HepG2 (cell line): ENCODE data around the gene ANKRD40. TPM values are rescaled to one million over a fixed set of nuclear protein-coding genes. Genes with fewer than 3 reads are reported as not detected.

Experiments
- ATAC-seq: fragments of 200-7000 bp; cut with Tn5 transposase; 3 replicates; pipeline ENCODE4 v1.9.1; 2020; ENCODE audit warnings: mild to moderate bottlenecking, moderate library complexity
- BruUV-seq: library from RNA; stranded (reverse); fragments of 400-500 nt; replicated peaks from 2 replicates; lab custom pipeline; 2021; lab: Mats Ljungman, UMichigan
- CTCF ChIA-PET: fragments of 300-600 bp; formaldehyde crosslinking; extraction: SDS; loops from one replicate; lab custom pipeline; 2021; ENCODE audit warnings: low total read pairs, inconsistent platforms, low intra/inter-chr PET ratio; lab: Yijun Ruan, JAX
- POLR2A ChIA-PET: fragments of 350-600 bp; sonication (Branson Sonifier 250); formaldehyde crosslinking; loops from one replicate; lab custom pipeline; 2020; ENCODE audit warnings: antibody characterized with exemption, inconsistent platforms; lab: Yijun Ruan, JAX
- DNase-seq: peaks from one replicate; pipeline ENCODE4 v3.0.0-alpha.2; 2015; ENCODE audit warnings: low spot score
- FAIRE-seq: peaks from 3 replicates; lab custom pipeline; 2011; peaks lifted over from hg19 to GRCh38; lab: Jason Lieb, UNC
- H2AFZ ChIP-seq: one replicate; pipeline ENCODE4 v1.6.1; 2011; ENCODE audit warnings: low read length, inconsistent platforms
- H3K27ac ChIP-seq: fragments of 300-600 bp; 3 replicates; pipeline ENCODE4 v1.8.0; 2011; ENCODE audit warnings: mixed run types, mild to moderate bottlenecking, mixed read lengths, low read length, inconsistent platforms; ENCODE audit not compliant: insufficient read depth; ENCODE audit errors: extremely low read length
- H3K27me3 ChIP-seq, 2 experiments: fragments of 200-600 bp in 1 of 2; 2 replicates in 1 of 2; 3 replicates in 1 of 2; pipeline versions ENCODE4 v1.6.0 to v1.8.0; 2011; ENCODE audit warnings: low read length in 2 of 2, mild to moderate bottlenecking in 2 of 2, moderate library complexity in 2 of 2, inconsistent platforms in 1 of 2; ENCODE audit not compliant: insufficient read depth in 2 of 2, control insufficient read depth in 1 of 2
- H3K36me3 ChIP-seq, 2 experiments: fragments of 200-600 bp in 1 of 2; replicated peaks in 1 of 2; 2 replicates in 1 of 2; 3 replicates in 1 of 2; pipeline versions ENCODE4 v1.5.1 to v1.8.0; 2011; ENCODE audit warnings: low read length in 2 of 2, inconsistent platforms in 1 of 2; ENCODE audit not compliant: insufficient read depth in 2 of 2, control insufficient read depth in 1 of 2
- H3K4me1 ChIP-seq: 2 replicates; pipeline ENCODE4 v1.5.1; 2012; ENCODE audit warnings: low read length, inconsistent platforms; ENCODE audit not compliant: insufficient read depth
- H3K4me2 ChIP-seq: 2 replicates; pipeline ENCODE4 v1.6.0; 2011; ENCODE audit warnings: low read depth, low read length, inconsistent platforms
- H3K4me3 ChIP-seq, 3 experiments: fragments of 200-600 bp in 1 of 3; sonication (generic), shearing (Covaris generic) in 1 of 3; replicated peaks in 1 of 3; 2 replicates each; pipeline ENCODE4 v1.5.1; 2011 to 2016; ENCODE audit warnings: low read length in 3 of 3, inconsistent platforms in 2 of 3, low read depth in 2 of 3, mild to moderate bottlenecking in 2 of 3, control low read depth in 1 of 3, mixed read lengths in 1 of 3; ENCODE audit not compliant: insufficient read depth in 1 of 3
- H3K79me2 ChIP-seq: one replicate; pipeline ENCODE4 v1.6.1; 2011; ENCODE audit warnings: low read length, inconsistent platforms; ENCODE audit not compliant: insufficient read depth
- H3K9ac ChIP-seq: 2 replicates; pipeline ENCODE4 v1.6.0; 2011; ENCODE audit warnings: mild to moderate bottlenecking, low read depth, low read length, inconsistent platforms; ENCODE audit not compliant: insufficient read depth
- H3K9me3 ChIP-seq: 2 replicates; pipeline ENCODE4 v1.5.1; 2012; ENCODE audit warnings: mild to moderate bottlenecking, low read length
- H4K20me1 ChIP-seq: 2 replicates; pipeline ENCODE4 v1.6.0; 2011; ENCODE audit warnings: inconsistent platforms, mild to moderate bottlenecking, low read length, moderate library complexity; ENCODE audit not compliant: insufficient read depth
- AGO1 ChIP-seq: fragments of 200-400 bp; formaldehyde crosslinking; IDR thresholded peaks from 2 replicates; pipeline ENCODE4 v1.6.1; 2017; ENCODE audit warnings: mild to moderate bottlenecking, low read depth, low read length, moderate library complexity; ENCODE audit not compliant: poor library complexity, severe bottlenecking
- ATAD3A ChIP-seq: sonication (generic); formaldehyde crosslinking; IDR thresholded peaks from 2 replicates; pipeline ENCODE4 v1.4.0; 2020; ENCODE audit warnings: missing genetic modification reagents
- BRCA1 ChIP-seq: sonication (generic); formaldehyde crosslinking; IDR thresholded peaks from 2 replicates; pipeline ENCODE4 v1.4.0; 2020; ENCODE audit warnings: missing genetic modification reagents
- FOXA1 ChIP-seq, 2 experiments: fragments of 450-650 bp in 1 of 2; sonication (generic) in 1 of 2; formaldehyde crosslinking in 1 of 2; IDR thresholded peaks; 2 replicates each; pipeline versions ENCODE4 v1.4.0 to v1.6.1; 2016 to 2020; ENCODE audit warnings: missing genetic modification reagents in 1 of 2
- KDM3A ChIP-seq: IDR thresholded peaks from 2 replicates; pipeline ENCODE4 v1.6.1; 2018; ENCODE audit warnings: low read depth, missing compliant biosample characterization
- KLF11 ChIP-seq: IDR thresholded peaks from 2 replicates; pipeline ENCODE4 v1.6.1; 2016; ENCODE audit warnings: missing compliant biosample characterization
- MYNN ChIP-seq: sonication (generic); formaldehyde crosslinking; IDR thresholded peaks from 2 replicates; pipeline ENCODE4 v1.4.0; 2020; ENCODE audit warnings: mild to moderate bottlenecking, low read depth, missing genetic modification reagents
- NFIC ChIP-seq: IDR thresholded peaks from 2 replicates; pipeline ENCODE4 v1.6.1; 2012; ENCODE audit warnings: mild to moderate bottlenecking, low read length, inconsistent platforms
- PHF20 ChIP-seq: sonication (generic); formaldehyde crosslinking; IDR thresholded peaks from 2 replicates; pipeline ENCODE4 v1.5.0; 2020; ENCODE audit warnings: mild to moderate bottlenecking, missing genetic modification reagents
- PHF8 ChIP-seq: sonication (generic); formaldehyde crosslinking; IDR thresholded peaks from 2 replicates; pipeline ENCODE4 v1.5.0; 2020; ENCODE audit warnings: missing genetic modification reagents
- ZFY ChIP-seq: sonication (generic); formaldehyde crosslinking; IDR thresholded peaks from 2 replicates; pipeline ENCODE4 v1.4.0; 2020; ENCODE audit warnings: missing genetic modification reagents
- ZIK1 ChIP-seq: sonication (generic); formaldehyde crosslinking; IDR thresholded peaks from 2 replicates; pipeline ENCODE4 v1.5.0; 2020; ENCODE audit warnings: mild to moderate bottlenecking, low read depth, missing genetic modification reagents, borderline replicate concordance
- ZNF180 ChIP-seq: sonication (generic); formaldehyde crosslinking; IDR thresholded peaks from 2 replicates; pipeline ENCODE4 v1.4.0; 2020; ENCODE audit warnings: low read depth, missing genetic modification reagents, borderline replicate concordance
- ZNF768 ChIP-seq: sonication (generic); formaldehyde crosslinking; IDR thresholded peaks from 2 replicates; pipeline ENCODE4 v1.4.0; 2020; ENCODE audit warnings: missing genetic modification reagents
- WGBS: methylation state at CpG from one replicate; pipeline ENCODE4 v1.1.6; 2017; ENCODE audit warnings: low lambda C conversion rate; 5-methylcytosine and 5-hydroxymethylcytosine counted together
- in situ Hi-C: cut with HindIII; loops from 2 replicates; pipeline ENCODE4 v1.10.0; 2017; ENCODE audit warnings: low pct_unique_long_range_greater_than_20kb; ENCODE audit not compliant: extremely low pct_ligation_motif_present
- intact Hi-C: fragments of 100-400 bp; cut with micrococcal nuclease; formaldehyde crosslinking; loops from one replicate; pipeline ENCODE4 v1.10.0; 2022; ENCODE audit not compliant: unreplicated experiment
- polyA plus RNA-seq, 8 experiments: library from polyadenylated mRNA; depleted of rRNA in 3 of 8; stranded (reverse) in 7 of 8; unstranded in 1 of 8; fragments of >200 nt; fragmentation: Illumina TruSeq in 4 of 8; extraction: Trizol in 4 of 8; gene quantifications; 2 replicates each; pipeline versions ENCODE4 v1.2.1 to v1.2.3, GENCODE V29; 2011 to 2016; ENCODE audit warnings: low read depth in 4 of 8, missing spikeins in 1 of 8, mixed read lengths in 1 of 8; ENCODE audit not compliant: insufficient read depth in 1 of 8
- total RNA-seq, 5 experiments: library from RNA; depleted of rRNA; stranded (reverse); fragments of >200 nt; fragmentation: Illumina TruSeq; extraction: Trizol; gene quantifications; 2 replicates each; pipeline ENCODE4 v1.2.3, GENCODE V29; 2016; ENCODE audit warnings: low read depth in 1 of 5
- TF ChIP-seq, protein P1 (sequence below): sonication (generic); formaldehyde crosslinking; IDR thresholded peaks from 2 replicates; pipeline ENCODE4 v1.4.0; 2020; ENCODE audit warnings: missing genetic modification reagents
- TF ChIP-seq, protein P2 (sequence below): sonication (generic); formaldehyde crosslinking; IDR thresholded peaks from 2 replicates; pipeline ENCODE4 v1.4.0; 2020; ENCODE audit warnings: missing genetic modification reagents
- TF ChIP-seq, protein P3 (sequence below): IDR thresholded peaks from 2 replicates; pipeline ENCODE4 v1.6.1; 2016; ENCODE audit warnings: control low read depth
- TF ChIP-seq, protein P4 (sequence below): IDR thresholded peaks from 2 replicates; pipeline ENCODE4 v1.6.1; 2012; ENCODE audit warnings: inconsistent platforms

The ANKRD40 gene
- total and polyA plus RNA-seq, 2 of the 13 experiments (the other 11 are each of a cell fraction or from before 2014, with no cell fraction given): 35.0 to 46.4 TPM

DNA sequence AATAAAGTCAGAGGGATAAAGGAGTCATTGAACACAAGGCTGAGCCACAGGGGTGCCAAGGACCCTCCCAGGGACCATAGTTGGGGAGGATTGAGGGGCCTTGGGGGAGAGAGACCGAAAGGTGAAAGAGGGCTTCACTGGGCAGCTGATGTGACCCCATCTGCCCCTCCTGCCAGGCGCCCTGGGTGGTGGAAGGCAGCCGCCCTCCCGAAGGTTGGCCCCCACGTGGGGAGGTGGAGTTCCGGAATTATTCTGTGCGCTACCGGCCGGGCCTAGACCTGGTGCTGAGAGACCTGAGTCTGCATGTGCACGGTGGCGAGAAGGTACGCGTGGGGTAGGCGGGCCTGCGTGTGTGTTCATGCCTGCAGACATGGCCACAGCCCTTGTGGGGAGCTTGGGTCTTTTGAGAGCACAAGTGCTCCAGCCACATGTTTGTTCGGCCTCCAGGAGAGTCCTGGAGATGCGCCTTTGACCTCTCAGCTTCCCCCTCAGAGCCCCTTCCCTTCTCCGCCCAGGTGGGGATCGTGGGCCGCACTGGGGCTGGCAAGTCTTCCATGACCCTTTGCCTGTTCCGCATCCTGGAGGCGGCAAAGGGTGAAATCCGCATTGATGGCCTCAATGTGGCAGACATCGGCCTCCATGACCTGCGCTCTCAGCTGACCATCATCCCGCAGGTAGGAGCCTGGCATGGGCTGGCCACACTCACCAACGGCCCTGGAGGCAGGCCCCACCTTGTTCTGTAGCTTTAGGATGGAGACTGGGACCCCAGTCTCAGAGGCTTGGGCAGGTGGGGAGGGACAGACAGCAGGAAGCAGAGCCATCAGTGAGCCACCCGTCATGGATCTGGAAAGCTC, 24.1 kb downstream of the ANKRD40 start:
- Histone ChIP-seq H4K20me1 (no peaks in the 10 kb centered on the region), H3K4me3 (peak overlapping the region in 1 of 3 experiments; percentile 75; a peak in 3 of 6 replicates), H3K27me3 (no peaks in the 10 kb centered on the region; a peak in 1 of 5 replicates), H3K9me3 (no peaks in the 10 kb centered on the region), H3K36me3 (no peaks in the 10 kb centered on the region), H3K27ac (peak overlapping the region; percentile 99), H3K9ac (peak overlapping the region; percentile 87), H3K4me1 (peaks cover 98% of the 10 kb centered on the region), H3K79me2 (peaks cover 18% of the 10 kb centered on the region), H3K4me2 (peak overlapping the region; percentile 93), H2AFZ (no peak overlapping the region)
- DNase-seq (no peak), FAIRE-seq (no peak), ATAC-seq (no peak)
- BruUV-seq: no TSS peak
- intact Hi-C loops: loop anchor here (1.0 kb wide), 1 partner anchor 10 kb away; no protein-coding TSS in a partner anchor
- POLR2A ChIA-PET: interaction anchor here (0.9 to 21.3 kb wide), 20 partner anchors 8 to 261 kb away, joined by 3 to 839 read pairs (median 8); partner anchors contain the start of genes ABCC3, ANKRD40, CACNA1G and LUC7L3
- CTCF ChIA-PET: interaction anchor here (1.0 kb wide), 1 partner anchor 53 kb away, joined by 4 read pairs; no protein-coding TSS in a partner anchor
- 94% methylated on average over 24 of the region's 28 CpGs for WGBS
- in situ Hi-C loops: no loop called here
- TF ChIP-seq, protein P1, sequence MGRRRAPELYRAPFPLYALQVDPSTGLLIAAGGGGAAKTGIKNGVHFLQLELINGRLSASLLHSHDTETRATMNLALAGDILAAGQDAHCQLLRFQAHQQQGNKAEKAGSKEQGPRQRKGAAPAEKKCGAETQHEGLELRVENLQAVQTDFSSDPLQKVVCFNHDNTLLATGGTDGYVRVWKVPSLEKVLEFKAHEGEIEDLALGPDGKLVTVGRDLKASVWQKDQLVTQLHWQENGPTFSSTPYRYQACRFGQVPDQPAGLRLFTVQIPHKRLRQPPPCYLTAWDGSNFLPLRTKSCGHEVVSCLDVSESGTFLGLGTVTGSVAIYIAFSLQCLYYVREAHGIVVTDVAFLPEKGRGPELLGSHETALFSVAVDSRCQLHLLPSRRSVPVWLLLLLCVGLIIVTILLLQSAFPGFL (CRISPR knock-in tag): no peak
- TF ChIP-seq ZNF768 (CRISPR knock-in tag) (peak; percentile 62; the same call in 1 of the 2 replicates), AGO1 (peak; percentile 73), MYNN (no peak), ZIK1 (CRISPR knock-in tag) (no peak), ZNF180 (CRISPR knock-in tag) (0 out of 2 replicates have a peak, but pooled peaks have one; percentile 45), ATAD3A (CRISPR knock-in tag) (peak; percentile 84; the same call in 1 of the 2 replicates), PHF20 (CRISPR knock-in tag) (no peak), BRCA1 (CRISPR knock-in tag) (no peak), PHF8 (CRISPR knock-in tag) (no peak), NFIC (no peak; the same call in 1 of the 2 replicates), KDM3A (CRISPR knock-in tag) (no peak), ZFY (CRISPR knock-in tag) (peak; percentile 42; the same call in 1 of the 2 replicates), FOXA1 (IDR thresholded peaks at IDR 0.05) (no peak), FOXA1 (CRISPR knock-in tag; IDR thresholded peaks at IDR 0.05) (0 out of 2 replicates have a peak, but pooled peaks have one; percentile 5), KLF11 (CRISPR knock-in tag) (no peak)
- TF ChIP-seq, protein P2, sequence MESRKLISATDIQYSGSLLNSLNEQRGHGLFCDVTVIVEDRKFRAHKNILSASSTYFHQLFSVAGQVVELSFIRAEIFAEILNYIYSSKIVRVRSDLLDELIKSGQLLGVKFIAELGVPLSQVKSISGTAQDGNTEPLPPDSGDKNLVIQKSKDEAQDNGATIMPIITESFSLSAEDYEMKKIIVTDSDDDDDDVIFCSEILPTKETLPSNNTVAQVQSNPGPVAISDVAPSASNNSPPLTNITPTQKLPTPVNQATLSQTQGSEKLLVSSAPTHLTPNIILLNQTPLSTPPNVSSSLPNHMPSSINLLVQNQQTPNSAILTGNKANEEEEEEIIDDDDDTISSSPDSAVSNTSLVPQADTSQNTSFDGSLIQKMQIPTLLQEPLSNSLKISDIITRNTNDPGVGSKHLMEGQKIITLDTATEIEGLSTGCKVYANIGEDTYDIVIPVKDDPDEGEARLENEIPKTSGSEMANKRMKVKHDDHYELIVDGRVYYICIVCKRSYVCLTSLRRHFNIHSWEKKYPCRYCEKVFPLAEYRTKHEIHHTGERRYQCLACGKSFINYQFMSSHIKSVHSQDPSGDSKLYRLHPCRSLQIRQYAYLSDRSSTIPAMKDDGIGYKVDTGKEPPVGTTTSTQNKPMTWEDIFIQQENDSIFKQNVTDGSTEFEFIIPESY (CRISPR knock-in tag): 0 out of 2 replicates have a peak, but pooled peaks have one; percentile 7
- TF ChIP-seq, protein P3, sequence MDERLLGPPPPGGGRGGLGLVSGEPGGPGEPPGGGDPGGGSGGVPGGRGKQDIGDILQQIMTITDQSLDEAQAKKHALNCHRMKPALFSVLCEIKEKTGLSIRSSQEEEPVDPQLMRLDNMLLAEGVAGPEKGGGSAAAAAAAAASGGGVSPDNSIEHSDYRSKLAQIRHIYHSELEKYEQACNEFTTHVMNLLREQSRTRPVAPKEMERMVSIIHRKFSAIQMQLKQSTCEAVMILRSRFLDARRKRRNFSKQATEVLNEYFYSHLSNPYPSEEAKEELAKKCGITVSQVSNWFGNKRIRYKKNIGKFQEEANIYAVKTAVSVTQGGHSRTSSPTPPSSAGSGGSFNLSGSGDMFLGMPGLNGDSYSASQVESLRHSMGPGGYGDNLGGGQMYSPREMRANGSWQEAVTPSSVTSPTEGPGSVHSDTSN: no peak
- TF ChIP-seq, protein P4, sequence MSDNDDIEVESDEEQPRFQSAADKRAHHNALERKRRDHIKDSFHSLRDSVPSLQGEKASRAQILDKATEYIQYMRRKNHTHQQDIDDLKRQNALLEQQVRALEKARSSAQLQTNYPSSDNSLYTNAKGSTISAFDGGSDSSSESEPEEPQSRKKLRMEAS: peak; percentile 46; the same call in 1 of the 2 replicates
